ENCODE data around the gene PDXK. TPM values are rescaled to one million over a fixed set of nuclear protein-coding genes. Genes with fewer than 3 reads are reported as not detected.

PDXK gene
- polyA plus RNA-seq, 1 experiment: 129 TPM

DNA sequence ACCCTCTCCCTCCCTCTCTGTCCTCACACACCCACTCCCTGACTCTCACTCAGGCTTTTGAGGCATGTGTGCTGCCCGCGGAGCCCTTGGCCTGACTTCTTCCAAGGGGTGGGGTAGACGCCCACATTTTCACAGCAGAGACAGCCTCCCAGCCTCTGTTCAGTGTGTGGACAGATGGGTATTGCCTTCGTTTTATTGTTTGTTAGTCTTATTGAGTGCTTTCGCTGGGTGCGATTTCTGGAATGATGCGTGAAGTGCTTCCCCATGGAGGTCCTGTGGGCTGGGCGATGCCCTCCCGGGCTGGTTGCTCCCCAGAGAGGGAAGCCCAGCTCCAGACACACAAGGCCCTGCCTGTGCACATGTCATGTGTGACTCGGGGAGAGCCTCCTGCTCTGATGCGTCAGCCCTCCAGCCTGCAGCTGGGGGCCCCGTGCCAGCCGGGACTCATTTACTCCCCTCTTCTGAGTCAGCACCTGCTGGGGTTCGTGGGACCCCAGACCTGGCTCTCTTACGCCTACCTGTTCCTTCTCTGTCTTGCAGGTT, 14.7 kb downstream of the PDXK start:
- no peak for TF ChIP-seq CTCF (IDR thresholded peaks at IDR 0.05; ENCODE audit: low read depth, low read length)
- DNase-seq (ENCODE audit: low read depth, low spot score): no peak
- POLR2A ChIA-PET: interaction anchor here (0.9 kb wide), 1 partner anchor 14 kb away, joined by 5 read pairs; the partner anchor contains the start of gene PDXK
- Histone ChIP-seq H3K27me3 (ENCODE audit: control insufficient read depth, insufficient read depth, low read length) (no peaks in the 10 kb centered on the region), H3K4me3 (ENCODE audit: low read depth, low read length) (0 out of 2 replicates have a peak overlapping the region, but pooled peaks have one; percentile 10), H3K27ac (ENCODE audit: low read depth, low read length) (no peak overlapping the region), H3K9me3 (ENCODE audit: control insufficient read depth, insufficient read depth, low read length) (peaks cover 8% of the 10 kb centered on the region; the same call in 1 of the 2 replicates)
- CTCF ChIA-PET: no interaction called here

DNA sequence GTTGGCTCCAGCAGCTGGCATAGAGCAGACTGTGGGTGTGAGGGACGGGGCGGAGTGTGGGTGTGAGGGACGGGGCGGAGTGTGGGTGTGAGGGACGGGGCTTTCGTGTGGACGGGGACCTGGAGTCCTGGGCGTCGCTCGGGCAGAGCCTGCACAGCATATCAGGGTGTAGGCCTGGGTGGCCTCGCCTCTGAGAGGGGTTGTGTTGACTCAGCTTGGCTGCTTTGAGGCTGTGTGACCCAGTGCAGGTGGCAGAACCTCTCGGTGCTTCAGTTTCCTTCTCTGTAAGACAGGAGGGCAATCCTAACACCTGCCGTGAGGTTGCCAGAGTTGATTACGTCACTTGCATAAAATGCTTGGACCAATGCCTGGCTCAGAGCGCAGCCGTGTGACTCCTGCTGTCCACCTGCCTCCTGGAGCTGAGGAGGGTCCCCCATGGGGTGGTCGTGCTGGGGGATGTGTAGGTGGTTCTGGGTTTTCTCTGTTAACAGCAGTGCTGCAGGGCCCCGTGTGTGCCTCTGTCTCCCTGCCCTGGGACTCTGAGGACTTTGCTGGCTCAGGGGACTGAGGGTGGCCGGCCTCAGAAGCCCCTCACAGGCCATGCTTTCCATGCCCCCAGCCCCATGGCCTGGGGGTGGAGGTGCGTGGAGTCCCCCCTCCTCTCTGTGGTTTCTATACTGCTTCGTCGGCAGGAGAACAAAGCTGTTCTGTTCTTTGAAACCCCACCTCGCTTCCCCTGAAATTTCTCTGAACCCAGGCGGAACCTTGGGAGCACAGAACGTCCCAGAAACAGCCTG, 15.4 kb downstream of the PDXK start:
- H3K27me3 ChIP-seq (ENCODE audit: control insufficient read depth, insufficient read depth, low read length): no peaks in the 10 kb centered on the region
- H3K4me3 ChIP-seq (ENCODE audit: low read depth, low read length): no peak overlapping the region
- TF ChIP-seq CTCF (IDR thresholded peaks at IDR 0.05; ENCODE audit: low read depth, low read length): no peak
- peaks cover 8% of the 10 kb centered on the region; the same call in 1 of the 2 replicates for H3K9me3 ChIP-seq (ENCODE audit: control insufficient read depth, insufficient read depth, low read length)
- peak overlapping the region; percentile 31 for H3K27ac ChIP-seq (ENCODE audit: low read depth, low read length)
- ChIA-PET POLR2A (interaction anchor here (0.9 kb wide), 1 partner anchor 15 kb away, joined by 5 read pairs; the partner anchor contains the start of gene PDXK), CTCF (interaction anchor here (1.4 kb wide), 1 partner anchor 241 kb away, joined by 5 read pairs; no protein-coding TSS in a partner anchor)
- no peak for DNase-seq (ENCODE audit: low read depth, low spot score)

DNA sequence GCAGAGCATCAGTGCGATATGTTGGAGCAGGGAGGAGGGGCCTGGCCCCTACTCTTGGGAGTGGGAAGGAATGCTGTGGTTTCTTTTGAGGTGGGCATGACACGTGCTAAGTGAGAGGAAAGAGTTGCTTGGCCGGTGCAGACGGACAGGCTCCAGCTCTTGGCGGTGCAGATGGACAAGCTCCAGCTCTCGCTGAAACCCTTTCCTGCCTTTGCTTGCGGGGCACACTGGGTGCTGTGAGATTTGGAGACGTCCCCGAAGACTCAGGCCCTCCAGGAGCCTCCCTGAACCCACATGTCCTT, 15.9 kb downstream of the PDXK start:
- H3K27ac ChIP-seq (ENCODE audit: low read depth, low read length): peak overlapping the region; percentile 31

GRCh38 chr21:43735236-43736091, 16.5 kb downstream of the PDXK start:
- no peak for TF ChIP-seq CTCF (IDR thresholded peaks at IDR 0.05; ENCODE audit: low read depth, low read length)
- ChIA-PET POLR2A (interaction anchor here (0.6 kb wide), 1 partner anchor 9 kb away, joined by 3 read pairs; no protein-coding TSS in a partner anchor), CTCF (interaction anchor here (1.4 kb wide), 1 partner anchor 240 kb away, joined by 5 read pairs; no protein-coding TSS in a partner anchor)

More for the DNA sequence above, 15.9 kb downstream of the PDXK start:
- DNase-seq (ENCODE audit: low read depth, low spot score): no peak
- TF ChIP-seq CTCF (IDR thresholded peaks at IDR 0.05; ENCODE audit: low read depth, low read length): no peak
- Histone ChIP-seq H3K27me3 (ENCODE audit: control insufficient read depth, insufficient read depth, low read length) (no peaks in the 10 kb centered on the region), H3K9me3 (ENCODE audit: control insufficient read depth, insufficient read depth, low read length) (peaks cover 8% of the 10 kb centered on the region; the same call in 1 of the 2 replicates), H3K4me3 (ENCODE audit: low read depth, low read length) (no peak overlapping the region)
- CTCF ChIA-PET: interaction anchor here (1.4 kb wide), 1 partner anchor 240 kb away, joined by 5 read pairs; no protein-coding TSS in a partner anchor
- POLR2A ChIA-PET: no interaction called here

More at GRCh38 chr21:43735236-43736091, 16.5 kb downstream of the PDXK start:
- Histone ChIP-seq H3K27me3 (ENCODE audit: control insufficient read depth, insufficient read depth, low read length) (no peaks in the 10 kb centered on the region), H3K27ac (ENCODE audit: low read depth, low read length) (peak overlapping the region; percentile 21), H3K9me3 (ENCODE audit: control insufficient read depth, insufficient read depth, low read length) (peaks cover 8% of the 10 kb centered on the region; the same call in 1 of the 2 replicates), H3K4me3 (ENCODE audit: low read depth, low read length) (no peak overlapping the region)
- no peak for DNase-seq (ENCODE audit: low read depth, low spot score)

All from AG04450 (cell line).